SK-N-SH treated with all-trans-retinoic acid at 6 μM for 48 hours (cell line): ENCODE results near the gene SPIRE2.
"Not testable (repeated sequence)": the region's sequence is repeated elsewhere in the genome, so short reads cannot be mapped to it uniquely, and the experiment has no call there.

Source experiments
- GLIS3 ChIP-seq: fragments of 250-450 bp; sonication (Bioruptor Pico); IDR thresholded peaks from 2 replicates; pipeline ENCODE4 v1.5.0; 2020; ENCODE audit warnings: mild to moderate bottlenecking, moderate library complexity
- ZNF70 ChIP-seq: fragments of 450-650 bp; formaldehyde crosslinking; IDR thresholded peaks from 2 replicates; pipeline ENCODE4 v1.5.0; 2020; ENCODE audit warnings: mild to moderate bottlenecking, moderate library complexity

DNA sequence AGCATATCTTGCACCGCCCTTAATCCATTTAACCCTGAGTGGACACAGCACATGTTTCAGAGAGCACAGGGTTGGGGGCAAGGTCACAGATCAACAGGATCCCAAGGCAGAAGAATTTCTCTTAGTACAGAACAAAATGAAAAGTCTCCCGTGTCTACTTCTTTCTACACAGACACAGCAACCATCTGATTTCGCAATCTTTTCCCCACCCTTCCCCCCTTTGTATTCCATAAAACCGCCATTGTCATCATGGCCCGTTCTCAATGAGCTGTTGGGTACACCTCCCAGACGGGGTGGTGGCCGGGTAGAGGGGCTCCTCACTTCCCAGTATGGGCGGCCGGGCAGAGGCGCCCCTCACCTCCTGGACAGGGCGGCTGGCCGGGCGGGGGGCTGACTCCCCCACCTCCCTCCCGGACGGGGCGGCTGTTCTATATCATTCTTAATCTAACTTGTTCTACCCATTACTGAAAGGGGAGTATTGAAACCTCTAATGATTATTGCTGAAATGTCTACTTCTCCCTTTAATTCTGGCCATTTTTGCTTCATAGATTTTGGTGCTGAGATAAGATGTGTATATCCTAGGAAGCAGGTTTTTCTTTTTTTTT, 21.6 kb upstream of the SPIRE2 start:
- not testable (repeated sequence) for TF ChIP-seq GLIS3 (CRISPR knock-in tag); ZNF70
